Measurements from ENCODE around the gene SYT11. TPM values are rescaled to one million over a fixed set of nuclear protein-coding genes. Genes with fewer than 3 reads are reported as not detected.

SYT11 gene
- total RNA-seq, result 1 to 10 TPM in 1 of 2 donors, under 1 TPM in 1; 0.75 to 1.2 TPM
- polyA plus RNA-seq, result under 1 TPM; 0.49 to 0.76 TPM

- Histone ChIP-seq H3K9me3 (ENCODE audit: control insufficient read depth in 4 of 4, low read length in 3 of 4) (no peaks in the 10 kb centered on the region), H3K27ac (ENCODE audit: low read depth in 1 of 2, low read length in 2 of 2) (peak within 1 kb of the TSS; percentile 96 to 98), H3K27me3 (ENCODE audit: control insufficient read depth in 4 of 4, insufficient read depth in 4 of 4, low read length in 3 of 4) (no peaks in the 10 kb centered on the region), H3K4me3 (ENCODE audit: low read depth in 1 of 3, low read length in 3 of 3) (peak within 1 kb of the TSS; percentile 50 to 84 (median 63)), H3K9ac (ENCODE audit: low read depth in 1 of 2, low read length in 2 of 2) (peak within 1 kb of the TSS; percentile 78 to 99), H3K36me3 (ENCODE audit: control insufficient read depth in 4 of 4, insufficient read depth in 3 of 4, low read depth in 1 of 4, low read length in 3 of 4) (peaks cover 0 to 3% (median 2%) of the 10 kb centered on the region in 4 donors), H3K4me1 (ENCODE audit: control insufficient read depth in 4 of 4, insufficient read depth in 4 of 4, low read length in 3 of 4) (peaks cover 5 to 23% (median 16%) of the 10 kb centered on the region in 4 donors)
- DNase-seq (ENCODE audit: low spot score), result peak; percentile 93
- WGBS, result 3% methylated on average over 33 of the region's 33 CpGs
- no peak for TF ChIP-seq NR2F2 (IDR thresholded peaks at IDR 0.05)
- TF ChIP-seq TAF1 (conservative IDR thresholded peaks at IDR 0.05), result no peak
- peak in 1 of 2 donors; percentile 51 for TF ChIP-seq EGR1 (IDR thresholded peaks at IDR 0.05; ENCODE audit: low read depth in 2 of 2)
- TF ChIP-seq YY1 (IDR thresholded peaks at IDR 0.05), result peak; percentile 68
- peak; percentile 43 for TF ChIP-seq HNF4G (IDR thresholded peaks at IDR 0.05)
- peak; percentile 69 for TF ChIP-seq SP1 (IDR thresholded peaks at IDR 0.05)
- no peak for TF ChIP-seq RXRA (IDR thresholded peaks at IDR 0.05)
- TF ChIP-seq FOXA1 (IDR thresholded peaks at IDR 0.05), result no peak
- TF ChIP-seq ZBTB33 (IDR thresholded peaks at IDR 0.05), result no peak
- TF ChIP-seq GABPA (IDR thresholded peaks at IDR 0.05 in 1 of 2, conservative IDR thresholded peaks at IDR 0.05 in 1 of 2), result peak; percentile 65 to 91
- no peak for TF ChIP-seq ATF3 (IDR thresholded peaks at IDR 0.05)
- TF ChIP-seq REST (IDR thresholded peaks at IDR 0.05), result no peak
- TF ChIP-seq MAX (IDR thresholded peaks at IDR 0.05), result no peak
- TF ChIP-seq FOXA2 (IDR thresholded peaks at IDR 0.05), result no peak
- TF ChIP-seq HNF4A (conservative IDR thresholded peaks at IDR 0.05), result no peak
- TF ChIP-seq JUND (IDR thresholded peaks at IDR 0.05), result no peak
- peak; percentile 25 to 31 for TF ChIP-seq RAD21 (IDR thresholded peaks at IDR 0.05)
- TF ChIP-seq CTCF (IDR thresholded peaks at IDR 0.05; ENCODE audit: low read depth, low read length, missing input control), result peak; percentile 6
These were observed at the start of gene SYT11 for GRCh38 chr1:155859234-155859829. SYT11 (plus strand) TSS chr1:155859567; CDS start chr1:155859762, 195 bp downstream.
